Peyer's patch (tissue), 4 donors: ENCODE data around the gene MT1HL1. TPM values are rescaled to one million over a fixed set of nuclear protein-coding genes. Genes with fewer than 3 reads are reported as not detected.

ENCODE experiments used
- DNase-seq, 3 donors: peaks; one replicate each; pipeline ENCODE4 v3.0.0-alpha.2; 2017 to 2019
- H3K27ac ChIP-seq, 4 donors: fragments of 200-600 bp; sonication (generic); one replicate each; pipeline ENCODE4 v1.5.1; 2016 to 2019
- H3K27me3 ChIP-seq, 2 donors: fragments of 200-600 bp; sonication (generic); one replicate each; pipeline ENCODE4 v1.5.1; 2019
- H3K36me3 ChIP-seq, 3 donors: fragments of 200-600 bp; sonication (generic); one replicate each; pipeline ENCODE4 v1.5.1; 2016 to 2019
- H3K4me1 ChIP-seq, 4 donors: fragments of 200-600 bp; sonication (generic); one replicate each; pipeline ENCODE4 v1.5.1; 2016 to 2019
- H3K4me3 ChIP-seq, 4 donors: fragments of 200-600 bp; sonication (generic); 1 replicate in 3 of 4; 2 replicates in 1 of 4; pipeline ENCODE4 v1.5.1; 2016 to 2019; ENCODE audit warnings: mild to moderate bottlenecking in 1 of 4
- H3K9me3 ChIP-seq, 4 donors: fragments of 200-600 bp; sonication (generic); one replicate each; pipeline ENCODE4 v1.5.1; 2016 to 2019; ENCODE audit warnings: mild to moderate bottlenecking in 1 of 4
- CTCF ChIP-seq, 6 experiments: fragments of 450-650 bp in 4 of 6; fragments of 200-600 bp in 2 of 6; sonication (generic) in 1 of 6; IDR thresholded peaks; one replicate each; pipeline ENCODE4 v1.5.1; 2017 to 2019; ENCODE audit warnings: antibody characterized with exemption in 6 of 6, mild to moderate bottlenecking in 3 of 6, moderate library complexity in 1 of 6
- POLR2A ChIP-seq, 2 donors: fragments of 450-650 bp; IDR thresholded peaks; one replicate each; pipeline ENCODE4 v1.5.1; 2017; ENCODE audit warnings: antibody characterized with exemption in 2 of 2, mild to moderate bottlenecking in 2 of 2, moderate library complexity in 2 of 2
- total RNA-seq, 4 donors: library from RNA; depleted of rRNA; stranded (reverse); fragments of >200 nt; gene quantifications; one replicate each; pipeline ENCODE4 v1.1.0, GENCODE V29; 2016

Gene MT1HL1
- total RNA-seq, 4 donors from 2014 or later = not detected

GRCh38 chr1:237043846-237044636 lies 39.8 kb upstream of the MT1HL1 start:
- DNase-seq = no peak
- Histone ChIP-seq H3K27ac (no peak overlapping the region), H3K27me3 (peaks cover 0 to 17% of the 10 kb centered on the region in 2 donors), H3K4me1 (peaks cover 0 to 11% (median 2%) of the 10 kb centered on the region in 4 donors), H3K9me3 (no peaks in the 10 kb centered on the region), H3K36me3 (no peaks in the 10 kb centered on the region), H3K4me3 (no peak overlapping the region)
- TF ChIP-seq CTCF (IDR thresholded peaks at IDR 0.05) (no peak), POLR2A (IDR thresholded peaks at IDR 0.05) (no peak)

GRCh38 chr1:237042892-237043576 lies 38.8 kb upstream of the MT1HL1 start:
- Histone ChIP-seq H3K36me3 (no peaks in the 10 kb centered on the region), H3K4me1 (peaks cover 0 to 11% (median 2%) of the 10 kb centered on the region in 4 donors), H3K27ac (peak overlapping the region in 1 of 4 donors; percentile 59), H3K27me3 (peaks cover 0 to 17% of the 10 kb centered on the region in 2 donors), H3K4me3 (peak overlapping the region in 3 of 4 donors; percentile 25 to 50 (median 29)), H3K9me3 (no peaks in the 10 kb centered on the region)
- TF ChIP-seq CTCF (IDR thresholded peaks at IDR 0.05) = no peak
- TF ChIP-seq POLR2A (IDR thresholded peaks at IDR 0.05) = no peak
- DNase-seq = no peak

- Histone ChIP-seq H3K27me3 (peaks cover 0 to 17% of the 10 kb centered on the region in 2 donors), H3K27ac (peak overlapping the region in 1 of 4 donors; percentile 59), H3K36me3 (no peaks in the 10 kb centered on the region), H3K4me3 (peak overlapping the region in 3 of 4 donors; percentile 25 to 50 (median 29)), H3K4me1 (peaks cover 0 to 11% (median 2%) of the 10 kb centered on the region in 4 donors), H3K9me3 (no peaks in the 10 kb centered on the region)
- no peak for DNase-seq
- TF ChIP-seq CTCF (IDR thresholded peaks at IDR 0.05) (no peak), POLR2A (IDR thresholded peaks at IDR 0.05) (no peak)
Measured at GRCh38 chr1:237042526-237042891, 38.3 kb upstream of the MT1HL1 start.

GRCh38 chr1:237041795-237042525 lies 37.7 kb upstream of the MT1HL1 start, which contains the start of gene RYR2:
RYR2 (plus strand) TSS chr1:237042184; CDS start chr1:237042522, 338 bp downstream.
- TF ChIP-seq CTCF (IDR thresholded peaks at IDR 0.05) (peak in 2 of 6 experiments; percentile 7 to 9), POLR2A (IDR thresholded peaks at IDR 0.05) (no peak)
- H3K4me3 ChIP-seq = peak within 1 kb of the TSS in 3 of 4 donors; percentile 25 to 50 (median 29)
- DNase-seq = no peak

GRCh38 chr1:237041461-237041794 lies 37.2 kb upstream of the MT1HL1 start:
- Histone ChIP-seq H3K4me3 (peak overlapping the region in 1 of 4 donors; percentile 50), H3K9me3 (no peaks in the 10 kb centered on the region), H3K36me3 (no peaks in the 10 kb centered on the region), H3K4me1 (peaks cover 0 to 11% (median 2%) of the 10 kb centered on the region in 4 donors), H3K27ac (no peak overlapping the region), H3K27me3 (peaks cover 0 to 17% of the 10 kb centered on the region in 2 donors)
- DNase-seq = no peak
- TF ChIP-seq CTCF (IDR thresholded peaks at IDR 0.05) (no peak), POLR2A (IDR thresholded peaks at IDR 0.05) (no peak)

More at GRCh38 chr1:237041795-237042525, 37.7 kb upstream of the MT1HL1 start, which contains the start of gene RYR2:
- Histone ChIP-seq H3K36me3 (no peaks in the 10 kb centered on the region), H3K9me3 (no peaks in the 10 kb centered on the region), H3K4me1 (peaks cover 0 to 11% (median 2%) of the 10 kb centered on the region in 4 donors), H3K27ac (peak within 1 kb of the TSS in 1 of 4 donors; percentile 59), H3K27me3 (peaks cover 0 to 17% of the 10 kb centered on the region in 2 donors)
